Choroid plexus epithelial cell (primary cell): ENCODE data around the gene HMGN3.

ENCODE experiments used
- DNase-seq: peaks from one replicate; pipeline ENCODE4 v3.0.0-alpha.2; 2010; ENCODE audit warnings: low read depth
- H3K4me3 ChIP-seq: 2 replicates; pipeline ENCODE4 v1.5.1; 2011; ENCODE audit warnings: low read depth, mild to moderate bottlenecking, control low read depth, low read length, moderate library complexity
- TF ChIP-seq, protein P1 (sequence below): conservative IDR thresholded peaks from 2 replicates; pipeline ENCODE4 v1.5.1; 2011; ENCODE audit warnings: low read depth, mild to moderate bottlenecking, control low read depth, inconsistent platforms, low read length, moderate library complexity

Gene HMGN3

GRCh38 chr6:79232696-79233462, 1.6 kb downstream of the HMGN3 start:
- TF ChIP-seq, protein P1, sequence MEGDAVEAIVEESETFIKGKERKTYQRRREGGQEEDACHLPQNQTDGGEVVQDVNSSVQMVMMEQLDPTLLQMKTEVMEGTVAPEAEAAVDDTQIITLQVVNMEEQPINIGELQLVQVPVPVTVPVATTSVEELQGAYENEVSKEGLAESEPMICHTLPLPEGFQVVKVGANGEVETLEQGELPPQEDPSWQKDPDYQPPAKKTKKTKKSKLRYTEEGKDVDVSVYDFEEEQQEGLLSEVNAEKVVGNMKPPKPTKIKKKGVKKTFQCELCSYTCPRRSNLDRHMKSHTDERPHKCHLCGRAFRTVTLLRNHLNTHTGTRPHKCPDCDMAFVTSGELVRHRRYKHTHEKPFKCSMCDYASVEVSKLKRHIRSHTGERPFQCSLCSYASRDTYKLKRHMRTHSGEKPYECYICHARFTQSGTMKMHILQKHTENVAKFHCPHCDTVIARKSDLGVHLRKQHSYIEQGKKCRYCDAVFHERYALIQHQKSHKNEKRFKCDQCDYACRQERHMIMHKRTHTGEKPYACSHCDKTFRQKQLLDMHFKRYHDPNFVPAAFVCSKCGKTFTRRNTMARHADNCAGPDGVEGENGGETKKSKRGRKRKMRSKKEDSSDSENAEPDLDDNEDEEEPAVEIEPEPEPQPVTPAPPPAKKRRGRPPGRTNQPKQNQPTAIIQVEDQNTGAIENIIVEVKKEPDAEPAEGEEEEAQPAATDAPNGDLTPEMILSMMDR, result no peak
- no peak for DNase-seq
- peak overlapping the region; percentile 71 for H3K4me3 ChIP-seq

DNA sequence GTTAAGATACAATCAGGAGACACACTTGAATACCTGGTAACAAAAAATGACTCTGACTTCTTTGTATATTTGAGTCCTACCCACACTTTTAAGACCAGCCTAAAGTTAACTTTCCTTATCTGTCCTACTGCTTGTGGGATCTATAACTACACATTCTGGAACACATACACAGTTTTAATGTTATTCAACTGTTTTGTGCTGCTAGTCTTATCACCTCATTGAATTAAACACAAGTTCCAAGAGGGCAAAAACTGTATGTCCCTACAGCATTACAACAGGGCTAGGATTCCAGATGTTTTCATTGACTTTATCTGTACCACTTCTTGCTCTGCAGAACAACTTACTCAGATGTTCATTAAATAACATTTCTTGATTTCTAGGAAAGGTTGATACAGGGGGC, 2.8 kb downstream of the HMGN3 start:
- TF ChIP-seq, protein P1, result no peak
- no peak overlapping the region for H3K4me3 ChIP-seq
- no peak for DNase-seq

DNA sequence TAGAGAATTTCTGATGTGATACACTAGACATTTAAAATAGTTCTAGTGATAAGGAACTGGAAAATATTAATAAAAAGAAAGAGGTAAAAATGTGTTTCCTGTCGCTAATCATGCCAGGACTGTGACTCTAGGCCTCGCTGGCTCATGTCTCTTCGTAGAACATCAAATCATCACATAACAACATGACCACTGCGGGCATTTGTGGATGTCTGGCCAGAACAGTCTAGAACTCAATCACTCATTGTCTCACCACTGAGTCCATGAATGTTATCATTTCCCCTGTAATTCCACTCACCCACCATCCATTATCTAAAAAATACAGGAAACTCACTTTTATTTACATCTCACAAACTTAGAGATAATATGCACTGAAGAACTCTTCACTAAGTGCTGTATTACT, 3.4 kb downstream of the HMGN3 start:
- no peak for DNase-seq
- TF ChIP-seq, protein P1, result no peak

GRCh38 chr6:79230149-79230548, 4.3 kb downstream of the HMGN3 start:
- TF ChIP-seq, protein P1, result no peak
- DNase-seq, result no peak
- no peak overlapping the region for H3K4me3 ChIP-seq

More for the DNA sequence above, 3.4 kb downstream of the HMGN3 start:
- H3K4me3 ChIP-seq, result no peak overlapping the region

GRCh38 chr6:79227445-79227844, 7.0 kb downstream of the HMGN3 start:
- no peak for DNase-seq
- H3K4me3 ChIP-seq, result no peak overlapping the region
- TF ChIP-seq, protein P1, result no peak

DNA sequence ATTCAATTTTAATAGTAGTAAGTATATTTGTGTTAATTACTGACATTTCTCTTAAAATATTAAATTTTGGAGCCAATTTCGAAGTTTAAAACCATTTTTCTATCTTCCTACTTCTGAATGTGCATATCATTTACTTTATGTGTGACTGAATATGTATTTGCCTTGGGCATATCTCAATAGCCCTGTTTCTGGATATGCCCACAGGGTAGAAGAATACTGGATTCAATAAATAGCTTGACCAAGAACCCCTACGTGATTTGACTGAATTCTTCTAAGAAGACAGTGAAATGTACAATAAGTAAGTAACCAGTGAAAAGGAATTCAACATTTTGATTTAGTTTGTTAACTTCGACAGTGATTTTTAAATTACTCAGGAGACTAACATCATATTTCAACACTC, 7.8 kb downstream of the HMGN3 start:
- TF ChIP-seq, protein P1, result no peak
- H3K4me3 ChIP-seq, result no peak overlapping the region
- DNase-seq, result no peak
